GM18951 (cell line): ENCODE results near the gene MED29.

ENCODE experiments used
- POLR2A ChIP-seq: IDR thresholded peaks from 4 replicates; pipeline ENCODE4 v1.6.1; 2011; ENCODE audit warnings: mild to moderate bottlenecking; ENCODE audit not compliant: insufficient read length, insufficient read depth; ENCODE audit errors: extremely low read depth
- in situ Hi-C: fragments of 300-500 bp; cut with MboI; formaldehyde crosslinking; loops from one replicate; pipeline ENCODE4 v1.12.0; 2022; ENCODE audit warnings: low sequenced_read_pairs, mixed read lengths, inconsistent platforms; ENCODE audit not compliant: unreplicated experiment

Gene MED29

DNA sequence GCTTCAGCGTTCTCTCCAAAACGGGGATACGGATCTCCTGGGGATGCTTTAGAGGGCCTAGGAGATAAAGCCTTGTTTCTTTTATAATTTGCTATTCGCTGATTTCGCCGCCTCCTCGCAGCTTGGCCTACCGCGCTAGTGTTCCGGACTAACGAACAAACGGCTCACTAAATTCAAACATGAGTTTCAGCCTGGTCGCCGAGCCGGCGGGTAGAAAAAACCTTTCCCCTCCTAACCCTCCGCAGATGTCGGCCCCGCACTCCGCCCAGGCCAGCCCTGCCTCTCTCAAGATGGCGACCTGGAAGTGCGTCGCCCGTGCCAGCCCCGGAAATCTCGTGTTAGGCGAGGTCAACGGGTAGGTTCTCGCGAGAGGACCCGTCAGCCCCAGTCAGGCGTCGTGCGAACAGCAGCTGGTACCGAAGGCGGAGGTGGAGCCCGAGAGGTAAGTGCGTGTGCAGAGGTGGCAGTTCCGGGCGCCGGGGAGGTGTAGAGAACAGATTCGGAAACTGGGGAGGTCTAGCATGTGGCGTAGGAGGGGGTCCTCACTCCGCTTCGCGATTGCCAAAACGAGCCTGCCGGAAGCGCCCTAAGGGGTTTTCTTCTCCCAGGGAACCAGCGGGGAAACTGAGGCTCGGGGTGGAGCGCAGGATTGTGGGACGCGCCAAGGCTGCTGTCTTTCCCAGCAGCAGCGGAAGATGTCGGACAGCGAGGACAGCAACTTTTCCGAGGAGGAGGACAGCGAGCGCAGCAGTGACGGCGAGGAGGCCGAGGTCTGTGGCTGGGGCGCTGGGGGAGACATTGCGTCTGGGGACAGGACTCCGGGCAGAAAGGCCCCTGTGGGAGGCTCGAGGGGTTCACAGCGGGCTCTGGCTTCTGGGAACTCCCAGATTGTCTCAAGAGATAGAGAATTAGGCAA lies 54.3 kb downstream of the MED29 start, which contains the start of gene SUPT5H:
Gene SUPT5H, plus strand, starts transcription at position 387 of the 916 bp plus-strand sequence. Its CDS starts 309 bp downstream, at position 696.
- in situ Hi-C loops, result no loop called here

DNA sequence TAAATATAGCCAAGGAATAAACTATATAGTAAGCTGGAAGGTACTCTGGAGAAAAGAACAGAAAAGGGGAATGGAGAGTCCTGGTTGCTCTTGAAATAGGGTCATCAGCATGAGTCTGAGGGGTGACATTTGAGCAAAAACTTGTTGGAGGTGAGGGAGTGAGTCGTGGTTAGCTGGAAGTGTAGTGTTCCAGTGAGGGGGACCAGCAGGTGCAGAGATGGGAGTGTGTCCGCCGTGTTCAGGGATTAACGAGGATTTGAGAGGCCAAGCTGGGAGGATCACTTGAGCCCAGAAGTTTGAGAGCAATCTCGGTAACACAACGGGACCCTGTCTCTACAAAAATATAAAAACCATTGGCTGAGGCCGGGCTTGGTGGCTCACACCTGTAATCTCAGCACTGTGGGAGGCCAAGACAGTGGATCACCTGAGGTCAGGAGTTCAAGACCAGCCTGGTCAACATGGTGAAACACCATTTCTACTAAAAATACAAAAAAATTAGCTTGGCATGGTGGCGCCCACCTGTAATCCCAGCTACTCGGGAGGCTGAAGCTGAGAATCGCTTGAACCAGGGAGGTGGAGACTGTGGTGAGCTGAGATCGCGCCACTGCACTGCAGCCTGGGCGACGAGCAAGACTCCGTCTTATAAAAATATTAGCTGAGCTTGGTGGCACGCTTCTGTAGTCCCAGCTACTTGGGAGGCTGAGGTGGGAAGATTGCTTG lies 55.3 kb downstream of the MED29 start:
- in situ Hi-C loops, result no loop called here
- no peak for TF ChIP-seq POLR2A

More for the DNA sequence above, 54.3 kb downstream of the MED29 start, which contains the start of gene SUPT5H:
- TF ChIP-seq POLR2A, result peak; percentile 89

DNA sequence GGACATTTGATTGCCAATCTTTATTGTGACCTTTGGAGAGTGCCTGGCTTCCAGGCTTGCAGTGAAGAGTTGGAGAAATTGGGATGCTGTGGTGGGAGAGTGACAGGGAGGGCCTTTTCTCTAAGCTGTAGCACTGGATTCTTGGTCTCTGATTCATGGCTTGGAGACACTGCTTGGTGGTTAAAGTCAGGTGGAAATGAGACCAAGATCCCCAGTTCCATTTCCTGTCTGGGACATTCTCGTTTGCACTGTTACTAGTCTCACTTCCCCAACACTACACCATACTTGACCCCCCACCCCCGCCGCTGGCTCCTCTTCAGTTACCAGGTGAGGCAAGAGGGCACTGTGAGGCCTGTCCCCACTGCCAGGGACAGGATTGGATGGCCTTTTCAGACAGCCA lies 57.1 kb downstream of the MED29 start:
- in situ Hi-C loops, result no loop called here
- no peak for TF ChIP-seq POLR2A

GRCh38 chr19:39449116-39449797 lies 58.1 kb downstream of the MED29 start:
- TF ChIP-seq POLR2A, result no peak
- in situ Hi-C loops, result no loop called here
